LNCaP clone FGC (cell line): ENCODE results near the gene BCAR1.

Experiments used
- DNase-seq: peaks from one replicate; pipeline ENCODE4 v3.0.0-alpha.2; 2011; ENCODE audit warnings: low read depth
- H3K4me3 ChIP-seq: 2 replicates; pipeline ENCODE4 v1.5.1; 2011; ENCODE audit warnings: mild to moderate bottlenecking, low read depth, low read length, control low read depth
- TF ChIP-seq, protein P1 (sequence below): IDR thresholded peaks from 2 replicates; pipeline ENCODE4 v1.5.1; 2012; ENCODE audit warnings: mild to moderate bottlenecking; ENCODE audit not compliant: control insufficient read depth, insufficient read depth; ENCODE audit errors: extremely low read depth

BCAR1 gene

DNA sequence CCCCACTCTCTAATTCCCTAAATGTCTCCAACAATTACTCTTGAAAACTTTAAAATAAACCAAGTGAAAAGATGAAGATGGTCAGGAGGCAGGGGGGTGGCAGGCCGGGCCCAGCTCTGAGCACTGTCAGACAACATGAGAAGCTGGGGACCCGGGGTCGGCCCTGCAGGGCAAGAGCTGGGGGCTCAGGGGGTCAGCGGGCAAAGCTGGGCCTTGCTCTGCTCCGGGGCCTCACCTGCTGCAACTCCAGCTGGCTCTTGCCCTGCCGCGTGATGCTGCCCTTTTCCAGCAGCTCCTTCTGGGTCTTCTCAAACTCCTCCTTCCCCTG is 17.8 kb downstream of the BCAR1 start:
- TF ChIP-seq, protein P1, sequence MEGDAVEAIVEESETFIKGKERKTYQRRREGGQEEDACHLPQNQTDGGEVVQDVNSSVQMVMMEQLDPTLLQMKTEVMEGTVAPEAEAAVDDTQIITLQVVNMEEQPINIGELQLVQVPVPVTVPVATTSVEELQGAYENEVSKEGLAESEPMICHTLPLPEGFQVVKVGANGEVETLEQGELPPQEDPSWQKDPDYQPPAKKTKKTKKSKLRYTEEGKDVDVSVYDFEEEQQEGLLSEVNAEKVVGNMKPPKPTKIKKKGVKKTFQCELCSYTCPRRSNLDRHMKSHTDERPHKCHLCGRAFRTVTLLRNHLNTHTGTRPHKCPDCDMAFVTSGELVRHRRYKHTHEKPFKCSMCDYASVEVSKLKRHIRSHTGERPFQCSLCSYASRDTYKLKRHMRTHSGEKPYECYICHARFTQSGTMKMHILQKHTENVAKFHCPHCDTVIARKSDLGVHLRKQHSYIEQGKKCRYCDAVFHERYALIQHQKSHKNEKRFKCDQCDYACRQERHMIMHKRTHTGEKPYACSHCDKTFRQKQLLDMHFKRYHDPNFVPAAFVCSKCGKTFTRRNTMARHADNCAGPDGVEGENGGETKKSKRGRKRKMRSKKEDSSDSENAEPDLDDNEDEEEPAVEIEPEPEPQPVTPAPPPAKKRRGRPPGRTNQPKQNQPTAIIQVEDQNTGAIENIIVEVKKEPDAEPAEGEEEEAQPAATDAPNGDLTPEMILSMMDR = no peak
- DNase-seq = no peak
- no peak overlapping the region for H3K4me3 ChIP-seq

DNA sequence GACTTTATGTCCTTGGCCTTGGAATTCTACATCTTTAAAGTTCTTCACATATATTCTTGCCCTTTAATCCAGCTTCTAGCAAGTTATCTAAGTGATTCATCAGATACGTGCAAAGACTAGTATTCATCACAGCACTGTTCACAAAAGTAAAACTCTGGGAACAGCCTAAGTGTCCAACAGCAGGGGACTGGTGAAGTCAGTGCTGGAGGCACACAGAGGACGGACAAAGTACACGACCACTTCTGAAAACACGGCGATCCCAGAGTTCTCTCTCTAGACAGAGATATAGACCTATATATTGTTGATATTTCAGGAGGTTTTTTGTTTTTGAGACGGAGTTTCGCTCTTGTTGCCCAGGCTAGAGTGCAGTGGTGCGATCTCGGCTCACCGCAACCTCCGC is 19.9 kb downstream of the BCAR1 start:
- no peak for DNase-seq
- TF ChIP-seq, protein P1 = no peak

DNA sequence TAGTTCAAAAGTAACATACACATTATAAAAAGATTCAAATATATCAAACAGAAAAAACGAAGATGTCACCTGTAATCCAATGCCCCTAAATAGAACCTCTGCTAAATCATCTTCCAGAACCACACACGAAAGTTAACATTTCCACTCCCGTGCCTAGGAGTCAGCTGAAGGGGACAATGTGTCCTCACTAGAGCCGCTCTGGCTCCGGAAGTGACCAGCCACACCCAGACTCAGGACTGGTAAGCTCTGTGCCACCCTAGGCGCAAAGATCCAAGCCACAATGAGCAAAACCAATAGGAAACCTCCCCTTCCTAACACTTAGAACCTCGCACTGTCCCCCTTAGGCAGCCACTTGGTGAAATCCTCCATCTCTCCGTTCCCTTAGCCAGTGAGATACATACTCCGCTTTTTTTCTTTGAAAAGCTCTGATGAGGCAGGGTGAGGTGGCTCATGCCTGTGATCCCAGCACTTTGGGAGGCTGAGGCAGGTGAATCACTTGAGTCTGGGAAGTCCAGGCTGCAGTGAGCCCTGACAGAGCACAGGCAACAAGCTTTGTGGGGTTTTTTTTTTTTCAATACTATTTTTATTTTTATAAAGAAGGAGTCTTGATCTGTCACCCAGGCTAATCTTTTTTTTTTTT is 20.8 kb downstream of the BCAR1 start:
- DNase-seq = no peak
- H3K4me3 ChIP-seq = no peak overlapping the region
- TF ChIP-seq, protein P1 = no peak

More for the DNA sequence above, 19.9 kb downstream of the BCAR1 start:
- H3K4me3 ChIP-seq = no peak overlapping the region

DNA sequence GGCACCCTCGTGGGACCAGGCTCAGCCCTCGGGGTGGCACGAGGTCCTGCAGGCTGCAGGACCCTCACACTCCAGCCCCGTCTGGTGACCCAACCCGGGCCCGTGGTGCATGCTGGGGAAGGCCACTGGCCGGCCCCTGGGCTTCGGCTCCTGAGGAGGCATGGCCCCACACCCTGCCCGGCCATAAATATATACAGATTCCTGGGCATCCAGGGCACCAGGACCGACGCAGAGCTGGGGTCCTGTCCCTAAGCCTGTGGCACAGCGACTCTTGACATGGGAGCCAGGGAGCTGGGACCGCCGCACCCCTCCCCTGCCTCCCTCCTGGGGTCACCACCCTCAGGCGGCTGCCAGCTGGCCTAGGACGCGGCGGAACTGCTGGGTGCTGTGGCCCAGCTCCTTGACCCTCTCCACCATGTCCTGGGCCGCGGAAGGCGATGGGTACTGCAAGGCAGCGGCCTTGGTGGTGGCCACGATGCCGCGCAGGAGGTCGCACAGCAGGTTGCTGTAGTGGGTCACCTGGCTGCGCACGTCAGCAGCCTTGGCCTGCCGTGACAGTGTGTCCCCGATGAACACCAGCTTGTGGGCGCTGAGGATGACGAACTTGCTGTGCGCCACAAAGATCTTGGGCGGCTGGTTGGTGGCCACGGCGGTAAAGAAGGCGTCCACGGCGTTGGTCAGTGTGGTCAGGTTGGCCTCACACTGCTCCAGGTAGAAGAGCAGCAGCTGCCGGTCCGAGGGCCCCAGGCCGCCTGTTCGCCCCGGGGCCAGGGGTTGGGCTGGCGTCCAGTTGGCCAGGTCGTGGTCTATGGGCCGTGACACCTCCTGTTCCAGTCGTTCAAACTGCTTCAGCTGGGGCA is 22.0 kb downstream of the BCAR1 start:
- H3K4me3 ChIP-seq = no peak overlapping the region
- TF ChIP-seq, protein P1 = no peak
- no peak for DNase-seq

DNA sequence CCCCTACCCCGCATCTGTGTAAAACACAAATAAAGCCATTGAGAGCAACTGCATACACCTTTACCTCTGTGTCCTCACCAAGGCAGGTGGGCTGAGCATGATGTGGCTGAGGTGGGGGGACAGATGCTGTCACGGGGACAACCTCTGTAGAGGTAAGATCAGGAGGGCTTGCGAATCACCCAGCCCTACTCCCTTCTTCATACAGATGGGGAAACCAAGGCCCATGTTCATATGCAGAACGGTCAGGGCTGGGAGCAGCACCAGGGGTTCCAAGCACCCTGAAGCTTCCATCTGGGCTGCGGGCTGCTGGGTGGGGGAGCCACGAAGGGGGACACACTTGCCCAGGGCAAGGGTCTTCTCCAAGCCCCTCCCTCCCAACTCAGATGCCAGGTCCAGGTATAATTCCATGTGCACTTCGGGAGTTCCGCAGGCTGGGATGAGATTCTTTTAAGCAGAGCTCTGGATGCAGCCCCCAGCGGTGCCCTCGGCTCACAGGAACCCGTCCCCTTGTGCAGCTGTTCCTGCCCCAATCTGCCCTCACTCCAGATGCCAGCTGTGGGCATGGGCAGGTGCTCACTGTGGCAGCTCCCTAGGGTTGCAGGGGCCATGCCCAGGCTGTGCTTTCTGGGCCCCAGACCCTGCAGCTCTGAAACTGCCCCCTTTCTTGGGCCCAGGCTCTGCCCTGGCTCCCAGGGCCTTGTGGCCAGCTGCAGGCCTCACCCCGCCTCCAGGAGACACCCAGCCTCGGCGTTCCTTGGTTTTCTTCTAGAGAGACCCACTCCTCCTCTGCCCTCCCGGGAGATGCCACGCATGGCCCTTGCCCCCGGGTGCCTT is 23.1 kb downstream of the BCAR1 start:
- no peak overlapping the region for H3K4me3 ChIP-seq
- no peak for DNase-seq
- TF ChIP-seq, protein P1 = no peak

DNA sequence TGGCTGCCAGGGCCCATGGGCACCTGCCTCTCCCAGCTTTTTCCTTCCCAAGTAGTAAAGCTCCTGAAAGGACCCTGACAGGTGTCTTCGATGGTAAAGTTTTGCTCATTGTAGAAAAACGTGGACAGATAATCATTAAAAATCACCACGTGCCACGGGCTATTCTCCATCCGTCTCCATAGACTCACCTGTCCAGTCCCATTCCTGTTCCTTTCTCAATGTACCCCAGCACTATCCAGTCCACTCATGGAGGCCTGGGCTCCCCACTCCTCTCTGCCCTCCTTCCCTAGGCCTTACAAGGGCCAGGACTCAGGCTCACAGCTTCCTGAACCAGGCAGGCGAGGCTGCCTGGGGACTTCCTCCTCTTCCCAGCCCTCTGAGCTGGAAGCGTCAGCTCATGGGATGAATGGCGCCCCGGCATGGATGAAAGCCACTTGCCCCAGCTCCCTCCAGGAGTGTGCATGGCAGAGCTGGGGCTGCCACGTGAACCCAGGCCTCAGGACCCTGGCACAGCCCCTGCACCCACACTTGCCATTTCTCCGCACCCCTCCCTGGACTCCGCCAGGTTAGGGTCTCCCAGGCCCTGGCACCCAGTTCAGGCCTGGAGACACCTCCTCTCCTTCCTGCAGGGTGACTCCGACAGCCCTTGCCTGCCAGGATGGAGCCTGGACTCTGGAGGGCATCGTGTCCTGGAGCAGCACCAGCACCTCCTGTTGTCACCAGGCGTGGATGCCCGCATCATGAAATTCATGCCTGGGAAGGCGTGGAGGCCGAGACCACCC is 23.9 kb downstream of the BCAR1 start:
- no peak for DNase-seq
- TF ChIP-seq, protein P1 = no peak
- no peak overlapping the region for H3K4me3 ChIP-seq
